Testis (tissue), 3 donors: ENCODE results near the gene STYX. TPM values are rescaled to one million over a fixed set of nuclear protein-coding genes. Genes with fewer than 3 reads are reported as not detected.

Experiments
- DNase-seq: peaks from one replicate; pipeline ENCODE4 v3.0.0-alpha.2; 2019
- H3K27ac ChIP-seq, 2 donors: fragments of 200-600 bp; sonication (generic); one replicate each; pipeline ENCODE4 v1.5.1; 2019
- H3K27me3 ChIP-seq: fragments of 200-600 bp; sonication (generic); one replicate; pipeline ENCODE4 v1.5.1; 2019
- H3K36me3 ChIP-seq: fragments of 200-600 bp; sonication (generic); one replicate; pipeline ENCODE4 v1.5.1; 2017; ENCODE audit warnings: low read depth; ENCODE audit errors: missing control alignments
- H3K4me1 ChIP-seq: fragments of 200-600 bp; sonication (generic); one replicate; pipeline ENCODE4 v1.5.1; 2019
- H3K4me3 ChIP-seq, 2 donors: fragments of 200-600 bp; sonication (generic); one replicate each; pipeline ENCODE4 v1.5.1; 2017 to 2019
- H3K9me3 ChIP-seq: fragments of 200-600 bp; sonication (generic); one replicate; pipeline ENCODE4 v1.5.1; 2017
- CTCF ChIP-seq, 3 experiments: fragments of 450-650 bp in 2 of 3; fragments of 200-600 bp in 1 of 3; sonication (generic) in 1 of 3; IDR thresholded peaks; one replicate each; pipeline ENCODE4 v1.5.1; 2016 to 2019; ENCODE audit warnings: antibody characterized with exemption in 3 of 3, mild to moderate bottlenecking in 2 of 3, moderate library complexity in 1 of 3
- POLR2A ChIP-seq: fragments of 450-650 bp; IDR thresholded peaks from one replicate; pipeline ENCODE4 v1.6.1; 2017; ENCODE audit warnings: antibody characterized with exemption, mild to moderate bottlenecking, moderate library complexity
- WGBS, 2 donors: methylation state at CpG; one replicate each; pipeline ENCODE4 v1.1.5; 2018; 5-methylcytosine and 5-hydroxymethylcytosine counted together
- intact Hi-C: fragments of 100-400 bp; cut with DNase I; formaldehyde crosslinking; loops from one replicate; pipeline ENCODE4 v1.15.1; 2023; ENCODE audit warnings: low total_unique reads
- polyA plus RNA-seq: library from polyadenylated mRNA; stranded (reverse); fragments of 350-450 nt; fragmentation: Illumina TruSeq; extraction: RNeasy Lipid Tissue Mini Kit (QIAGEN cat#74804); gene quantifications from one replicate; pipeline ENCODE4 v1.2.3, GENCODE V29; 2014; ENCODE audit warnings: low read depth, low replicate concordance; ENCODE audit not compliant: insufficient read depth
- total RNA-seq, 2 donors: library from RNA; depleted of rRNA; stranded (reverse); fragments of >200 nt; gene quantifications; one replicate each; pipeline ENCODE4 v1.2.3, GENCODE V29; 2016

Gene STYX
- total and polyA plus RNA-seq, 3 donors from 2014 or later: 19.5 to 26.5 (median 20.4) TPM

GRCh38 chr14:52690983-52691760, 38.8 kb upstream of the STYX start:
- peaks cover 9% of the 10 kb centered on the region for H3K4me1 ChIP-seq
- H3K27ac ChIP-seq: no peak overlapping the region
- H3K4me3 ChIP-seq: no peak overlapping the region
- no peaks in the 10 kb centered on the region for H3K9me3 ChIP-seq
- no peak for DNase-seq
- H3K27me3 ChIP-seq: no peaks in the 10 kb centered on the region
- no peaks in the 10 kb centered on the region for H3K36me3 ChIP-seq
- WGBS, 2 donors: 79 to 87% methylated on average over 7 of the region's 7 CpGs
- intact Hi-C loops: no loop called here
- TF ChIP-seq POLR2A (no peak), CTCF (IDR thresholded peaks at IDR 0.05) (no peak)

DNA sequence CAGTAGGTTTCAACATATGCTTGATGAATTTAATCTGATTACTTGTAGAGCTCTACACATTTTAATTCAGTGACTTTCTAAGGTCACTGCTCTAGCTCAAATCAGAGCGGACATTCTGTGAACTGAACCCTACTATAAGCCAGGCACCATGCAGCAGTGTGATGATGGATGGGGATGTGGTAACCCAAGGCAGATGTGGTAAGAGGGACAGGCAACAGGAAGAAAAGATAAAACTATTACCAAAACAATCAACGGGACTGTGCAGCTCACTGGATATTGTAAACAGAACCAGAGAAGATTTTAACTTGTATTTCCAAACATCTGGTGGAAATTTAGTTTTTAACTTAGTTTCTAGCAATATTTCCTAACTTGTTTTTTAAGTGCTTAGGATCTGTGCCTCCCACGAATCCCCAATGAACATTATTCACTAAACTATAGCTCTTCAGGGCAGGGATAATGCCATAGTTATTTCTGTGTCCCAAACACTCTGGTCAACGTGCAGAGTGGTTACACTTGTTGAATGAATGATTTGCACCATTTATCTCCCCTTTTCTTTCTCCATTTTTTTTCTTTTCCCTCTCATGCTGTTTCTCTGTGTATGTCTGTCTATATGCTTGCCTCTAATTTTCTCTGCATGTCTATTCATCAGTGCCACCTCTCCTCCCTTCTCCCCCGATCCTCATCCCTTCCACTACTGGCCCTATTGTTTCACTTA, 37.6 kb upstream of the STYX start:
- H3K36me3 ChIP-seq: no peaks in the 10 kb centered on the region
- intact Hi-C loops: no loop called here
- WGBS, 2 donors: 77 to 78% methylated on average over 5 of the region's 5 CpGs
- H3K27ac ChIP-seq: no peak overlapping the region
- no peak for TF ChIP-seq CTCF (IDR thresholded peaks at IDR 0.05)
- no peak for TF ChIP-seq POLR2A
- no peaks in the 10 kb centered on the region for H3K9me3 ChIP-seq
- no peak overlapping the region for H3K4me3 ChIP-seq
- H3K4me1 ChIP-seq: peaks cover 9% of the 10 kb centered on the region
- H3K27me3 ChIP-seq: no peaks in the 10 kb centered on the region
- no peak for DNase-seq

- no peak overlapping the region for H3K27ac ChIP-seq
- no peaks in the 10 kb centered on the region for H3K27me3 ChIP-seq
- H3K36me3 ChIP-seq: no peaks in the 10 kb centered on the region
- WGBS, 2 donors: 64 to 76% methylated on average over 3 of the region's 3 CpGs
- no peaks in the 10 kb centered on the region for H3K9me3 ChIP-seq
- H3K4me1 ChIP-seq: peaks cover 9% of the 10 kb centered on the region
- intact Hi-C loops: no loop called here
- DNase-seq: no peak
- no peak overlapping the region for H3K4me3 ChIP-seq
- no peak for TF ChIP-seq CTCF (IDR thresholded peaks at IDR 0.05)
- no peak for TF ChIP-seq POLR2A
These were observed 36.9 kb upstream of the STYX start for GRCh38 chr14:52693036-52693435.

DNA sequence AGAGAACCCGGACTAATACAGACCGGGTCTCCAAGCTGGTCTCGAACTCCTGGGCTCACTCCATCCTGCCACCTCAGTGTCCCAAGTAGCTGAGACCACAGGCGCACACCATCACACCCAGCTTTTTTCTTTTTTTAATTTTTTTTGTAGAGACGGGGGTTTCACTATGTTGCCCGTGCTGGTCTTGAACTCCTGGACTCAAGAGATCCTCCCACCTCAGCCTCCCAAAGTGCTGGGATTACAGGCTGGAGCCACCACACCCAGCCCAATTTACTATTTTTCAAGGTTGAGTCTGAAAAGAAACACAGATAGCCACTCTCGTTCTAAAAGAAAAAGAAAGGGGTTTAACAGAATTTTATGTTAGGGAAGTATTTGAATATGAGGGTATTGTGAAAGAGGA, 36.4 kb upstream of the STYX start:
- Histone ChIP-seq H3K36me3 (no peaks in the 10 kb centered on the region), H3K27me3 (no peaks in the 10 kb centered on the region), H3K27ac (no peak overlapping the region), H3K9me3 (no peaks in the 10 kb centered on the region), H3K4me3 (no peak overlapping the region), H3K4me1 (peaks cover 9% of the 10 kb centered on the region)
- intact Hi-C loops: no loop called here
- no peak for TF ChIP-seq CTCF (IDR thresholded peaks at IDR 0.05)
- TF ChIP-seq POLR2A: no peak
- DNase-seq: no peak
- WGBS, 2 donors: 78 to 90% methylated on average over 7 of the region's 7 CpGs
